ENCODE results near the gene STK39.

- TF ChIP-seq CTCF (IDR thresholded peaks at IDR 0.05; ENCODE audit: borderline replicate concordance, extremely low read depth, low read length, poor library complexity, severe bottlenecking) = no peak
- TF ChIP-seq EZH2 (IDR thresholded peaks at IDR 0.05; ENCODE audit: borderline replicate concordance, low read depth, low read length, severe bottlenecking) = no peak
Measured at GRCh38 chr2:168200930-168201583, 46.3 kb downstream of the STK39 start.
